OCI-LY3 (cell line): Measurements from ENCODE around the gene FAM151A.

Experiments used
- EZH2phosphoT487 ChIP-seq: fragments of 200-600 bp; shearing (Covaris generic); IDR thresholded peaks from 2 replicates; pipeline ENCODE4 v1.6.1; 2018; ENCODE audit warnings: antibody characterized with exemption, mixed run types, low read depth
- TF ChIP-seq, protein P1 (sequence below): fragments of 200-600, 300-600 bp; sonication (generic); IDR thresholded peaks from 2 replicates; pipeline ENCODE4 v1.5.1; 2014; ENCODE audit warnings: antibody characterized with exemption, low read length, low read depth

GRCh38 chr1:54653036-54653435 is 29.7 kb upstream of the FAM151A start:
- TF ChIP-seq, protein P1, sequence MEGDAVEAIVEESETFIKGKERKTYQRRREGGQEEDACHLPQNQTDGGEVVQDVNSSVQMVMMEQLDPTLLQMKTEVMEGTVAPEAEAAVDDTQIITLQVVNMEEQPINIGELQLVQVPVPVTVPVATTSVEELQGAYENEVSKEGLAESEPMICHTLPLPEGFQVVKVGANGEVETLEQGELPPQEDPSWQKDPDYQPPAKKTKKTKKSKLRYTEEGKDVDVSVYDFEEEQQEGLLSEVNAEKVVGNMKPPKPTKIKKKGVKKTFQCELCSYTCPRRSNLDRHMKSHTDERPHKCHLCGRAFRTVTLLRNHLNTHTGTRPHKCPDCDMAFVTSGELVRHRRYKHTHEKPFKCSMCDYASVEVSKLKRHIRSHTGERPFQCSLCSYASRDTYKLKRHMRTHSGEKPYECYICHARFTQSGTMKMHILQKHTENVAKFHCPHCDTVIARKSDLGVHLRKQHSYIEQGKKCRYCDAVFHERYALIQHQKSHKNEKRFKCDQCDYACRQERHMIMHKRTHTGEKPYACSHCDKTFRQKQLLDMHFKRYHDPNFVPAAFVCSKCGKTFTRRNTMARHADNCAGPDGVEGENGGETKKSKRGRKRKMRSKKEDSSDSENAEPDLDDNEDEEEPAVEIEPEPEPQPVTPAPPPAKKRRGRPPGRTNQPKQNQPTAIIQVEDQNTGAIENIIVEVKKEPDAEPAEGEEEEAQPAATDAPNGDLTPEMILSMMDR: no peak
- no peak for TF ChIP-seq EZH2phosphoT487
